NAMALWA (cell line): Measurements from ENCODE around the gene ATP8A2.
"Not testable (repeated sequence)": the region's sequence is repeated elsewhere in the genome, so short reads cannot be mapped to it uniquely, and the experiment has no call there.

ENCODE experiments used
- DNase-seq: peaks from one replicate; pipeline ENCODE4 v3.0.0-alpha.2; 2015; ENCODE audit warnings: low spot score

ATP8A2 gene

GRCh38 chr13:25927363-25927762 lies 555.6 kb downstream of the ATP8A2 start:
- DNase-seq = no peak

GRCh38 chr13:25927932-25928331 lies 556.2 kb downstream of the ATP8A2 start:
- DNase-seq = no peak

GRCh38 chr13:25928941-25929505 lies 557.2 kb downstream of the ATP8A2 start:
- no peak for DNase-seq

GRCh38 chr13:25929816-25930215 lies 558.0 kb downstream of the ATP8A2 start:
- no peak for DNase-seq

GRCh38 chr13:25930653-25931052 lies 558.9 kb downstream of the ATP8A2 start:
- no peak for DNase-seq

GRCh38 chr13:25932365-25932764 lies 560.6 kb downstream of the ATP8A2 start:
- DNase-seq = no peak

- DNase-seq = no peak
These were observed 561.7 kb downstream of the ATP8A2 start for GRCh38 chr13:25933520-25933919.

- no peak for DNase-seq
These were observed 562.4 kb downstream of the ATP8A2 start for GRCh38 chr13:25934127-25934526.

GRCh38 chr13:25939961-25940687 lies 568.4 kb downstream of the ATP8A2 start:
- no peak for DNase-seq

- no peak for DNase-seq
These were observed 571.3 kb downstream of the ATP8A2 start for GRCh38 chr13:25943081-25943480.

GRCh38 chr13:25943658-25944057 lies 571.9 kb downstream of the ATP8A2 start:
- no peak for DNase-seq

GRCh38 chr13:25945596-25945995 lies 573.8 kb downstream of the ATP8A2 start:
- DNase-seq = no peak

- no peak for DNase-seq
These were observed 574.5 kb downstream of the ATP8A2 start for GRCh38 chr13:25946321-25946720.

- no peak for DNase-seq
These were observed 577.1 kb downstream of the ATP8A2 start for GRCh38 chr13:25948910-25949309.

- no peak for DNase-seq
These were observed 580.1 kb downstream of the ATP8A2 start for GRCh38 chr13:25951831-25952230.

GRCh38 chr13:25954080-25954479 lies 582.3 kb downstream of the ATP8A2 start:
- not testable (repeated sequence) for DNase-seq

GRCh38 chr13:25954943-25955342 lies 583.2 kb downstream of the ATP8A2 start:
- not testable (repeated sequence) for DNase-seq

- no peak for DNase-seq
These were observed 587.2 kb downstream of the ATP8A2 start for GRCh38 chr13:25958986-25959385.

- DNase-seq = no peak
These were observed 589.5 kb downstream of the ATP8A2 start for GRCh38 chr13:25961294-25961693.

GRCh38 chr13:25963674-25964073 lies 591.9 kb downstream of the ATP8A2 start:
- DNase-seq = no peak

- DNase-seq = no peak
These were observed 593.8 kb downstream of the ATP8A2 start for GRCh38 chr13:25965596-25965995.

GRCh38 chr13:25966086-25966485 lies 594.3 kb downstream of the ATP8A2 start:
- DNase-seq = no peak

- no peak for DNase-seq
These were observed 595.4 kb downstream of the ATP8A2 start for GRCh38 chr13:25967144-25967543.

GRCh38 chr13:25971047-25971446 lies 599.3 kb downstream of the ATP8A2 start:
- DNase-seq = no peak
